Heart right ventricle (tissue), 16 donors: ENCODE results near the gene TRIM47. TPM values are rescaled to one million over a fixed set of nuclear protein-coding genes. Genes with fewer than 3 reads are reported as not detected.

Experiments
- ATAC-seq, 8 donors: fragments of 200-7000 bp; cut with Tn5 transposase; one replicate each; pipeline ENCODE4 v1.9.1; 2020; ENCODE audit warnings: mild to moderate bottlenecking in 8 of 8, moderate library complexity in 8 of 8, moderate number of reproducible peaks in 1 of 8
- DNase-seq, 2 donors: peaks; one replicate each; pipeline ENCODE4 v3.0.0-alpha.2; 2020
- H3K27ac ChIP-seq, 10 donors: fragments of 200-600 bp; sonication (generic) in 2 of 10; one replicate each; pipeline versions ENCODE4 v1.5.0 to v1.8.0; 2020 to 2022; ENCODE audit warnings: mild to moderate bottlenecking in 3 of 10
- H3K27me3 ChIP-seq, 7 donors: fragments of 200-600 bp; one replicate each; pipeline ENCODE4 v1.8.0; 2021 to 2022; ENCODE audit warnings: mild to moderate bottlenecking in 2 of 7
- H3K36me3 ChIP-seq, 9 donors: fragments of 200-600 bp; sonication (generic) in 1 of 9; one replicate each; pipeline versions ENCODE4 v1.5.0 to v1.8.0; 2020 to 2022; ENCODE audit warnings: mild to moderate bottlenecking in 2 of 9
- H3K4me1 ChIP-seq, 9 donors: fragments of 200-600 bp; sonication (generic) in 1 of 9; one replicate each; pipeline versions ENCODE4 v1.5.0 to v1.8.0; 2020 to 2022; ENCODE audit warnings: mild to moderate bottlenecking in 4 of 9
- H3K4me3 ChIP-seq, 10 donors: fragments of 200-600 bp; sonication (generic) in 2 of 10; one replicate each; pipeline versions ENCODE4 v1.5.0 to v1.8.0; 2020 to 2022; ENCODE audit warnings: mild to moderate bottlenecking in 7 of 10, moderate library complexity in 2 of 10
- H3K9me3 ChIP-seq, 11 donors: fragments of 200-600 bp in 10 of 11; sonication (generic) in 2 of 11; one replicate each; pipeline versions ENCODE4 v1.5.0 to v1.8.0; 2013 to 2022; ENCODE audit warnings: mild to moderate bottlenecking in 2 of 11, control low read depth in 1 of 11, moderate library complexity in 1 of 11
- WGBS, 2 donors: extraction: QIAGEN DNeasy Blood & Tissue Kit; methylation state at CpG; one replicate each; pipeline ENCODE4 v1.1.7; 2013; ENCODE audit warnings: inconsistent platforms in 1 of 2; 5-methylcytosine and 5-hydroxymethylcytosine counted together
- intact Hi-C, 10 donors: fragments of 100-400 bp; cut with DNase I; formaldehyde crosslinking; loops; one replicate each; pipeline versions ENCODE4 v1.11.1 to v1.14.2; 2022
- polyA plus RNA-seq, 2 donors: library from polyadenylated mRNA; stranded (reverse); fragments of 200-250 nt; gene quantifications; one replicate each; pipeline ENCODE4 v1.2.3, GENCODE V29; 2013
- total RNA-seq, 10 donors: library from RNA; stranded (reverse); fragmentation: NEBNext Ultra II Directional in 3 of 10; extraction: Animal tissue kit (Norgen Biotek cat#: 25700) in 3 of 10; gene quantifications; one replicate each; pipeline versions ENCODE4 v1.2.1 to v1.2.4, GENCODE V29; 2021 to 2023
- TF ChIP-seq, protein P1 (sequence below), 9 donors: fragments of 200-600 bp; sonication (generic) in 2 of 9; IDR thresholded peaks; one replicate each; pipeline versions ENCODE4 v1.5.0 to v1.8.0; 2021 to 2022; ENCODE audit warnings: antibody characterized with exemption in 9 of 9, mild to moderate bottlenecking in 5 of 9, moderate library complexity in 1 of 9
- donor health status: Arrhythmogenic right ventricular cardiomyopathy.
- donor health status: ischemic (EF 13 %, LVEDD 7.1; RV severe dilation, severe dysfunction).
- donor health status: healthy with polysubstance abuse.
- donor health status: DM: no; HTN: yes; CAD: no.
- donor health status: DM: no; HTN: no; CAD: no.
- donor health status: ischemic (EF 25% LVEDD 6.9; RV normal size, moderate dysfunction).
- donor health status: ischemic (EF 25% LVEDD 5.7; RV mildly dilated, moderate dysfunction).
- donor health status: healthy.
- donor health status: DM: yes; HTN: yes; CAD: no.
- donor health status: Ischemic cardiomyopathy.
- donor health status: ischemic (EF 35%, LVEDD 5.7; RV mildly dilated, moderate dysfunction).
- donor health status: nonischemic (EF 11% LVEDD 7.7; RV severe dilation, severe dysfunction).
- donor health status: DM: yes; HTN: yes; CAD: no.
- donor health status: PGD.
- donor health status: ischemic (EF 29% LVEDD 5.4; RV normal size, mild dysfunction).
- donor health status: nonischemic (EF 23%, LVEDD 6.1; RV moderate dilation, normal function).

TRIM47 gene
- total and polyA plus RNA-seq, 12 donors, result 9.3 to 53.1 (median 22.5) TPM

DNA sequence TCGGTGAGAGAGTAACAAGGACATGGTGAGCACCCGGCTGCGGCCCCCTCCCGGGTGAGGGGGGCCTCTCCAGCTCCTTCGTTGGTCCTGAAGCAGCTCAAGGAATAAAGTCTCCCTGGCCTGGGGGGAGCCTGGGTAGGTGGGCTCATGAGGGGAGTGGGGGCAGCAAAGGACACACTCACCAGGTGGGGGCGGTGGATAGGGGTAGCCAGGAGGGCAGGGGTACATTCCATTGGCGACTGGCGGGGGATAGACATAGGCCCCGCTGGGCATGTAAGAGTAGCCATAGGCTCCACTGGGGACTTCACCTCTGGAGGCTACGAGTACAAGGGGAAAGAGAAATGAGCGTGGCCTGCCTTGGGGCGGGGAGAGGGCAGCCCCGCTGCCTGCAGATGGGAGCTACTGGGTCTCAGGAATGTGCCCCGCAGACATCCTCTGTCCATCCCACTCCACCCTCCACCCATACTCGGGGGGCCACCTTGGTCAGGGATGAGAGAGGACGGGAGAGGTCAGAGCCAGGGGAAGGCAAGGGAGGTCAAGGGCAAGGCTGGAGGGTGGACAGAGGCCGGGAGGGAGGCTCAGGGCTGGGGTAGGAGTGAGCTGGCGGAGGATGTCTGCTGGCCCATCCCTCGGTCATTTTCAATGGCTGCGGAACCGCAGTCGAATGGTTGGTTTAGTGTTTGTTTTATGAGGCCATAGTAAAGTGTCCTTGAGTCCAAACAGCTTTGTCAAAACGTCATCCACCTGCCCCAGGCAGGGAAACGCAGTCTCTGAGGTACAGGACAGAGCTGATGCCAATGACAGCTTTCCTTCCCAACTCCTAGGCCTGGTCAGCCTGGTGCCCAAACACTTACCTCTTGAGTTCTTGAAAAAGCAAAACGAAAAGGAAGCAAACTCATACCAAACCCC is 30.5 kb downstream of the TRIM47 start:
- Histone ChIP-seq H3K4me1 (peaks cover 59 to 94% (median 87%) of the 10 kb centered on the region in 9 donors), H3K27ac (peak overlapping the region; percentile 54 to 92 (median 86)), H3K4me3 (no peak overlapping the region), H3K36me3 (peaks cover 0 to 77% (median 34%) of the 10 kb centered on the region in 9 donors), H3K9me3 (no peaks in the 10 kb centered on the region), H3K27me3 (no peaks in the 10 kb centered on the region)
- 83 to 84% methylated on average over 24 to 25 of the region's 25 CpGs for WGBS, 2 donors
- ATAC-seq, result no peak
- intact Hi-C loops, result loop anchor here in 1 of 10 donors (5.0 kb wide), 1 partner anchor 71 kb away; a partner anchor contains a TSS
- TF ChIP-seq, protein P1, sequence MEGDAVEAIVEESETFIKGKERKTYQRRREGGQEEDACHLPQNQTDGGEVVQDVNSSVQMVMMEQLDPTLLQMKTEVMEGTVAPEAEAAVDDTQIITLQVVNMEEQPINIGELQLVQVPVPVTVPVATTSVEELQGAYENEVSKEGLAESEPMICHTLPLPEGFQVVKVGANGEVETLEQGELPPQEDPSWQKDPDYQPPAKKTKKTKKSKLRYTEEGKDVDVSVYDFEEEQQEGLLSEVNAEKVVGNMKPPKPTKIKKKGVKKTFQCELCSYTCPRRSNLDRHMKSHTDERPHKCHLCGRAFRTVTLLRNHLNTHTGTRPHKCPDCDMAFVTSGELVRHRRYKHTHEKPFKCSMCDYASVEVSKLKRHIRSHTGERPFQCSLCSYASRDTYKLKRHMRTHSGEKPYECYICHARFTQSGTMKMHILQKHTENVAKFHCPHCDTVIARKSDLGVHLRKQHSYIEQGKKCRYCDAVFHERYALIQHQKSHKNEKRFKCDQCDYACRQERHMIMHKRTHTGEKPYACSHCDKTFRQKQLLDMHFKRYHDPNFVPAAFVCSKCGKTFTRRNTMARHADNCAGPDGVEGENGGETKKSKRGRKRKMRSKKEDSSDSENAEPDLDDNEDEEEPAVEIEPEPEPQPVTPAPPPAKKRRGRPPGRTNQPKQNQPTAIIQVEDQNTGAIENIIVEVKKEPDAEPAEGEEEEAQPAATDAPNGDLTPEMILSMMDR (IDR thresholded peaks at IDR 0.05), result no peak
- DNase-seq, result no peak

DNA sequence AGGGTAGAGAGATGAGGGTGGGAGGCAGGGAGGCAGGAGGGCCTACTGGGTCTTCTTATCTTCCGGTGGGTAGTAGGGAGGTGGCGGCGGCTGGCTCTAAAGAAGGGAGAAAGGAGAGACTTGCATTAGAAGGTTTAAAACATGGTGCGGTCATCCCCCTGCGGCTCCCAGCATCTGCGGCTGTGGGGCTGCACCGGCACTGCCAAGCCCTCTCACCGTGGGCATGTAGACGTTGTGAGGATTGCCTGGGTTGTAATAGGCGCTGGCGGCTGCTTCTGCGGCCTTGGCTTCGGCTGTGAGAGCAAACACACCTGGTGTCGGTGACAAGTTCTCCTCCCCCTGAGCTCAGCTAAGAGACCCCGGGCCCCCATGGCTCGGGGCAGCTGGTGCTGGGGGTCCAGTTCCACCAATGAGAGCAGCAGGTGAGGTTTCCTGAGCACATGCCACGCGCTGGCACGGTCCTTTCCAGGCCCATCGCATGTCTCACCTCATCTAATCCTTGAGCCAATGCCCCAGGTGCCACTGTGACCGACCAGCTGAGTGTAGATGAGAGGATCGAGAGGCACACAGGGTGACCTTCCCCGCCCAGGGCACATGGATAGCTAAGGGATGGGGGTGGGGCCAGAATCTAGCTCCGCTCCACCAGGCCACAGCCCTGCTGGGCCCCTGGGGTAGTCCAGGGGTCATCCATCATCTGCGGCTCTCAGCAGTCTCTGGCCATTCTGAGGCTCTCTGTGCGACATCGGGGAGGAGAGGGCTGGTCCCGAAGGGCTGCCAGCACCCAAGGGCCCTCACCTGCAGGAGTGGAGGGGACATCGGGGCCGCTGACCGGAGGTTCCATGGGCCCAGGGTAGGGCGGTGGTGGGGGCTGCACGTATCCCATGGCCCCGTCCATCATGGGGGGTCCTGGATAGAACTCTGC is 31.4 kb downstream of the TRIM47 start:
- Histone ChIP-seq H3K27me3 (no peaks in the 10 kb centered on the region), H3K4me3 (no peak overlapping the region), H3K36me3 (peaks cover 0 to 73% (median 34%) of the 10 kb centered on the region in 9 donors), H3K27ac (peak overlapping the region; percentile 54 to 97 (median 88)), H3K4me1 (peaks cover 56 to 85% (median 78%) of the 10 kb centered on the region in 9 donors), H3K9me3 (no peaks in the 10 kb centered on the region)
- ATAC-seq (no peak), DNase-seq (no peak)
- 82 to 86% methylated on average over 34 of the region's 34 CpGs for WGBS, 2 donors
- intact Hi-C loops, result loop anchor here in 1 of 10 donors (5.0 kb wide), 1 partner anchor 70 kb away; a partner anchor contains a TSS
- TF ChIP-seq, protein P1 (IDR thresholded peaks at IDR 0.05), result no peak

DNA sequence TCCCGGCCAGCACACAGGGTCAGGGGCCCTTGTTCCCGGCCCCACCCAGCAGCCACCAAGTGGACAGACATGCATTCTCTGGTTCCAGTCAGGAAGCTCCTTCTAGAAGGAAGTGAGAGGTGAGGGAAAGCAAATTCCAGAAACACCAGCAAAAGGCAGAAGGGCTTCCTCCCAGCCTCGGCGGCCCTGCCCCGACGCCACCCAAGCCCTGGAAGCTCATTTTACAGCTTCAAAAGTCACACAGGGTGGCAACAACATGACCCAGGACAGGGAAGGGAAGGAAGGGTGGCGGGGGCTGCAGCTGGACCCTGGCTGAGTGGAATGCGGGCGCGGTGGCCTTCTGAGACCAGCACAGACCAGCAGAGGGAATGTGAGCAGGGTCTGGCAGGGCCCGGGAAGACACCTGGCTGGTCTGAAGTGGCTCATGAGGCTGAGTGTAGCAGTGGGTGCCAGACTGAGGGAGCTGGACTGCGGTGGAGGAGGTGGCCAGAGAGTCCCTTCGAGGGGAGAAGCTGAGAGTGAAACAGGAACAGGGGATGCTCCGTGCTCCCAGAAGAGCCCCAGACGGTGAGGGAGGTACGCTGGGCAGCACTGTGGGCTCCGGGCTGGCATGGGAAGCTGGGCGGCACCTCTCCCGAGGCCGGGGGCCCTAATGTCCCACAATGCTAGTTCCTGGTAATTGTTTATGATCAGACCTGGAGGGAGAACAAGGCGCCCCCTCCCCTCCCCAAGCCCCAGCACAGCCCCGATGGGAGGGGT is 32.3 kb downstream of the TRIM47 start:
- H3K9me3 ChIP-seq, result no peaks in the 10 kb centered on the region
- H3K36me3 ChIP-seq, result peaks cover 0 to 65% (median 34%) of the 10 kb centered on the region in 9 donors
- intact Hi-C loops, result loop anchor here in 2 of 10 donors (1.0 to 5.0 kb wide), 3 partner anchors 32 to 69 kb away; partner anchors contain the start of genes TRIM47 (in 1 of the 2) and TRIM65 (in 1 of the 2)
- WGBS, 2 donors, result 65 to 66% methylated on average over 22 of the region's 22 CpGs
- no peak overlapping the region for H3K4me3 ChIP-seq
- DNase-seq, result no peak
- peak in 1 of 8 donors; percentile 14 for ATAC-seq
- H3K4me1 ChIP-seq, result peaks cover 48 to 77% (median 70%) of the 10 kb centered on the region in 9 donors
- no peaks in the 10 kb centered on the region for H3K27me3 ChIP-seq
- TF ChIP-seq, protein P1 (IDR thresholded peaks at IDR 0.05), result no peak
- peak overlapping the region; percentile 17 to 97 (median 88) for H3K27ac ChIP-seq
